Body of pancreas (tissue), 4 donors: ENCODE data around the gene PCTP.

Experiments used
- POLR2A ChIP-seq, 3 donors: fragments of 450-650 bp; IDR thresholded peaks; one replicate each; pipeline ENCODE4 v1.6.1; 2016; ENCODE audit warnings: antibody characterized with exemption in 3 of 3, mild to moderate bottlenecking in 2 of 3
- TF ChIP-seq, protein P1 (sequence below), 7 experiments: fragments of 450-650 bp in 4 of 7; fragments of 200-600 bp in 3 of 7; sonication (generic) in 3 of 7; IDR thresholded peaks; one replicate each; pipeline ENCODE4 v1.5.1; 2016 to 2019; ENCODE audit warnings: antibody characterized with exemption in 7 of 7

GRCh38 chr17:55710410-55710809 is 40.4 kb upstream of the PCTP start:
- TF ChIP-seq, protein P1, sequence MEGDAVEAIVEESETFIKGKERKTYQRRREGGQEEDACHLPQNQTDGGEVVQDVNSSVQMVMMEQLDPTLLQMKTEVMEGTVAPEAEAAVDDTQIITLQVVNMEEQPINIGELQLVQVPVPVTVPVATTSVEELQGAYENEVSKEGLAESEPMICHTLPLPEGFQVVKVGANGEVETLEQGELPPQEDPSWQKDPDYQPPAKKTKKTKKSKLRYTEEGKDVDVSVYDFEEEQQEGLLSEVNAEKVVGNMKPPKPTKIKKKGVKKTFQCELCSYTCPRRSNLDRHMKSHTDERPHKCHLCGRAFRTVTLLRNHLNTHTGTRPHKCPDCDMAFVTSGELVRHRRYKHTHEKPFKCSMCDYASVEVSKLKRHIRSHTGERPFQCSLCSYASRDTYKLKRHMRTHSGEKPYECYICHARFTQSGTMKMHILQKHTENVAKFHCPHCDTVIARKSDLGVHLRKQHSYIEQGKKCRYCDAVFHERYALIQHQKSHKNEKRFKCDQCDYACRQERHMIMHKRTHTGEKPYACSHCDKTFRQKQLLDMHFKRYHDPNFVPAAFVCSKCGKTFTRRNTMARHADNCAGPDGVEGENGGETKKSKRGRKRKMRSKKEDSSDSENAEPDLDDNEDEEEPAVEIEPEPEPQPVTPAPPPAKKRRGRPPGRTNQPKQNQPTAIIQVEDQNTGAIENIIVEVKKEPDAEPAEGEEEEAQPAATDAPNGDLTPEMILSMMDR (IDR thresholded peaks at IDR 0.05): no peak
- no peak for TF ChIP-seq POLR2A (IDR thresholded peaks at IDR 0.05)
